ENCODE measurements around the gene CRIP1.

The CRIP1 gene

DNA sequence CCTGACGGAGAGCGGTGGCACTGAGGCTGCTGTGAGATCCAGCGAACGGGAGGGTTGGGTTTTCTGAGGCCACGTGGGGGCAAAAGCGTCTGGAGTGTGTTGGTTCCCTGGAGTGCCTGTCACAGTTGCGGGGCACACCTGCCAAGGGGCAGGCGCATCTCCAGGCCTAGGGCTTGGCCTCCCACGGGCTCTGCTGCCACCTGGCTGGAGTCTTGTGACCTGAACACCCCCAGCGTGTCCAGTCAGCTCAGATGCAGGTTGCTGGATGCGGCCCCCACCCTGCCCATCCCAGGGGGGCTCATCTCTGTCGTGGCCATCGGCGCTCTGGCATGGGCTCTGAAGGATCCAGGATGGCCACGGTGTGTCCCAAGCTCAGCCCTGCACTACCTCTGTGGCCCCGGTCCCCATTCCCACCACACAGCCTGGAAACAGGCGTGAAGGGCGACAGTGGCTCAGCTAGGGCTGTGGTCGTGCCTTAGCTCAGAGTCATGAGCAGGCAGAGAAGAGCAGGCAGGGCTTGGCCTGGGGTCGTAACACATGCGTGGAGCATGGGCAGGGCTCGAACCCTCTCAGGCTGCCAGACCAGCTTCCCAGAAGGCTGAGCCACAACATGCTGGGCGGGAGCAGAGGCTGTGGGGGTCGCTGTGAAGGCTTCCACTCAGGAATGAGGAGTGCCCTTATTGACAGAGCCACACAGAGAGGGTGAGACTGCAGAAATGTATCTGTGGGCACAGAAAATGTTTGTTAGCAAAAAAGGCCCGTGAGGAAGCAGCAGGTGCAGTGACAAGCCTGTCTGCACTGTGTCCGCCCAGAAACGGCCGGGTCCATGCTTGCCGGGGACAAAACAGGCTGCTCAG lies 35.6 kb upstream of the CRIP1 start:
- DNase-seq: no peak

DNA sequence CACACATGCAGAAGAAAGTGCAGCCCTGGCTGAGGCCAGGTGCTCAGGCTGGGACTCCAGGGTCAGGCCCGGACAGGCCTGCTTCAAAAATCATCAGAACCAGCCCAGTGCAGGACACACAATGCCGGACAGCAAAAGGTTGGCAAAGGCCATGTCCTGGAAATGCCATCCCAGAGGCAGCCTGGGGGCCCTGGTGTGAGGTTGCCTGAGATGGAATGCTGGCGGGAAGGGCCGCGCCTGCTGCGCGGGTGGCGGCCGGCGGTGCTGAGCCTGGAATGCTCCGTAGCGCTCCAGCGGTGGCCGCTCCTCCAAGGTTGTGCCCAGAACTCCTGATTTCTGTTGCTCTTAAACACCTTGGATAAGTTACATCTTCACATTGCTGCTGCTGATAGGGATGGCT lies 33.7 kb upstream of the CRIP1 start:
- no peak for DNase-seq

DNA sequence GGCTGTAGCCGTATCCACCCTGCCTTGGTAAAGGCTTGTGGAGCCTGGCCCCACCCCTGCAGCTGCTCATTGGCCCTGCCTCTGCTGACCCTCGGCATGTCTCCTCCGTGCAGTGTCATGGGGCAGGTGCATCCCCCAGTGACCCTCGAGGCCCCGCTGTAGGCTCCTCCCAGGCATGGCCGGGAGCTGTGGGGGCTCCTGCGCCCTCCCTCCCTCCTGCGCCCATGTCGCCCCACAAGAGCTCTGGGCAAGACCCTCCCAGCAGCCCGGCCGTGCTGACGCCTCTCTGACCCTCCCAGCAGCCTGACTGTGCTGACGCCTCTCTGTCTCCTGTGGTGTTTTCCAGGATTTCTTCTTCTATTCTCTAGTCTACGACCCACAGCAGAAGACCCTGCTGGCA lies 32.8 kb upstream of the CRIP1 start:
- no peak for DNase-seq

DNA sequence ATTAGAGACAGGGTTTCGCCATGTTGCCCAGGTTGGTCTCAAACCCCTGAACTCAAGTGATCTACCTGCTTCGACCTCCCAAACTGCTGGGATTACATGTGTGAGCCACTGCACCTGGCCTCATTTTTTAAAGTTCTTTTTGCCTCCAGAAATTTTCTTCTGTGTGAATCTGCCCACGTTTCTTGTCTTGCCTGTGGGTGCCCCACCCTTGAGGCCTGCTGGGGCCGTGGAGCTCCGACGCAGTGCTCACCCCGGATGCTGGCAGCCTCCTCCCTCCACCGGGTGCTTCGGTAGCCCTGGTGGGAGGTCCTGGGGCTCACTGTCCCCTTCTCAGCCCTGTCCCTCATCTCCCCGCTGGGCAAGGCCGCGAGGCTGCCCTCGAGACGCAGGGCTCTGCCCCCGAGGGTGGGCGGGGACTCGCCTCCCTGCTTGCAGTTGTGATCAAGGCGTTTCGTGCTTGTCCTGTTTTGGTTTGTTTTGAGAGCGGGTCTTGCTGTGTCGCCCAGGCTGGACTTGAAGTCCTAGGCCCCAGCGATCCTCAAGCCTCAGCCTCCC lies 31.5 kb upstream of the CRIP1 start:
- no peak for DNase-seq

DNA sequence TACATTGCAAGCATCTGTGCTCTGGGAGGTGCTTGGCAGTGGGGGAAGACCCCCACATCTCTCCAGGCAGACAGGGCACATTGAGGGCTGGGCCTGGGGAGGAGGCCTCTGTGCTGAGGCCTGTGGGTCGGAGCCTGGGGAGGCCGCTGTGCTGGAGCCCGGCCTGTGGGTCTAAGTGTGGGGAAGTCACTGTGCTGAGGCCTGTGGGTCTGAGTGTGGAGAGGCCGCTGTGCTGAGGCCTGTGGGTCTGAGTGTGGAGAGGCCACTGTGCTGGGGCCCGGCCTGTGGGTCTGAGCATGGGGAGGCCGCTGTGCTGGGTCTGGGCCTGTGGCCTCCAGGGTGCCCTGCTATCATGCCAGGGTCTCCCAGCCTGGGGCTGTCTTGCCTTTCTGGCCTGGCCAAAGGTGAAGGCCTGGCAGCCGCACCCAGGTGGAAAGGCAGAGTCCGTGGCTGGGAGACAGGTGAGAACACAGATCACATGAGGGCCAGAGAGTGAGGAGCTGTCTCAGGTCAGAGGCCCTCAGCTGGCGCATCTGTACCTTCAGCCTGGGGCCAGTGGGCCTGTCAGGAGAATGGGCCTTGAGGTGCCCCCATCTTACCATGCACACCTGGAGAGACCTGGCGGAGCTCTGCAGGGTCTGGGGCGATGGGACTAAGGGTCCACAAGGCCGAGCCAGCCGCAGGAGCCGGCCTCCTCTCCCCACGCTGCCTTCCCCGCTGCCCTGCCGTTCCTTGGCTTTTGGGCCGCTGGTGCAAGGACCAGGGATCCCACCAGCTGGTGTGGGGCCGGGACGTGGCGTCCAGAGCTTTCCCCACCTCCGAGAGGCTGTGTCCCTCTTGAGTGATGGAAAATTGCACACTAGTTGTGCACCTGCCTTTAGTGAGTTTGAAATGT lies 30.7 kb upstream of the CRIP1 start:
- no peak for DNase-seq

DNA sequence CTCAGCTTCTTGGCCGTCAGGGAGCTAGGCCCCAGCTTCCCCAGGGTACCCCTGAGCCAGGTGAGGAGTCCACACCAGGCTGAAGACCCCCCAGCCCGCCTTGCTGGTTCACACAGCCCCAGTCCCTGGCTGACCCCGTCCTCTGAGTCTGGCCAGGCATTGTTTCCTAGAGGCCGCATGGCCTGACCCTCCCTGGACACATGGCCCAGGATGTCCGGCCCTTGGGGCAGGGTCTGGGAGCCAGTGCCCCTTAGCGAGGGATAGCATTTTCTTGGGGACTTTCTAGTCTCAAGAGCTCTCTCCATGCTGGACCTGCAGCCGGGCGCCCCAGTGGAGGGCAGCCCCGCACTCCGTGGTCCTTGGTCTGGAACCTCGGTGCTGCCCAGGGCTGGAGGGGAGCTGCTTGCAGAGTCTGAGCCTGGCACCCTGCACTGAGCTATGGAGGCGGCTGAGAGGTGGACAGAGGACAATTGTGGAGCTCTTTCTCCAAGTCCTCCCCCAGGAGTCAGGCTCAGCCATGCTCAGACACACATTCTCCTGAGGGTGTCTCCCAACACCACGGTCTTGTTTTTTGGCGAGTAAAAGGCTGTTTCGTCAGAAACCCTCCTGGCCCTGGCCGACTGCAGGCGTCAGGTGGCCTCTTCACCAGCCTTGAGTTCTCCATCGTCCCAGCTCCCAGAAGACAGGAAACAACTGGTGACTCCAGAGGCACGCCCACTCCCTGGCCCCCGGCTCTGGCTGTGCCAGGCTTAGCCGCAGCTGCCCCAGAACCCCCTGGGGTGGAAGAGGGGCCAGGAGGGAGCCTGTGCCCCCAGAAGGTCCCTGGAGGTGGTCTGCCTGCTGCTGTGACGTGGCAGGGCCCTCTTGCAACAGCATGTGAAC lies 29.7 kb upstream of the CRIP1 start:
- DNase-seq: no peak

DNA sequence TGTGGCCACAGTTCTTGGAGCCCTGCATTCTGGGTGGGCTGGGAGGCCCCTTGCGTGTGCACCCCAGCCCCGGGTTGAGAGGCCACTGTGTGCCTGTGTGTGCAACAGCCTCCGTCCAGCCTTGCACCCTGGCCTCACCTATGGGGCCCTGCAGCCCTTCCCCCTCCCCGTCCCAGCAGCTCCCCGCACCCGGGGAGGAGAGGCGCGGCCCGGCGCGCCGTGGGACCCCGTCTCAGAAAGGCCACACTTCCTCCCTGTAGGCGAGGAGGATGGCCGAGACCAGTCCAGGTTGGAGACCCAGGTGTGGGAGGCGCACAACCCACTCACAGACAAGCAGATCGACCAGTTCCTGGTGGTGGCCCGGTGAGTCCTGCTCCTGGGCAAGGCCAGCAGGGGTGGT lies 28.7 kb upstream of the CRIP1 start:
- no peak for DNase-seq

DNA sequence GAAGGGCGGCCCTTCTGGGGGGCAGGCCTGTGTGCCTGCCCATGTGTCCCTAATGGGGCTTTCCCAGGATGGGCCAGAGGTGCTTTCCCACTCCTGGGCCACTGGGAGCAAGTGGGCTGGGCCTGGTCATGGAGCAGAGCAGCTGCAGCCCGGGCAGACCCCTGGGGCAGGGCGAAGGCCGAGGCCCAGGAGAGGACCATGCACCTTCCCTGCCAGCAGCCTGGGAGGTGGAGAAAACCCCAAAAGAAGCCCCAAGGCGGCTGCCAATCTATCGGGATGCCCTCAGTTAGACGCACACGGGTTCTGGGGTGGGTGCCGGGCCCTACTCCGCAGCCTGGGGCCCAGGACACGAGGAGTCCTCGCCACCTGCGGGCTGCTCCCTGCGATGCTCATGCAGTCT lies 28.1 kb upstream of the CRIP1 start:
- DNase-seq: no peak

DNA sequence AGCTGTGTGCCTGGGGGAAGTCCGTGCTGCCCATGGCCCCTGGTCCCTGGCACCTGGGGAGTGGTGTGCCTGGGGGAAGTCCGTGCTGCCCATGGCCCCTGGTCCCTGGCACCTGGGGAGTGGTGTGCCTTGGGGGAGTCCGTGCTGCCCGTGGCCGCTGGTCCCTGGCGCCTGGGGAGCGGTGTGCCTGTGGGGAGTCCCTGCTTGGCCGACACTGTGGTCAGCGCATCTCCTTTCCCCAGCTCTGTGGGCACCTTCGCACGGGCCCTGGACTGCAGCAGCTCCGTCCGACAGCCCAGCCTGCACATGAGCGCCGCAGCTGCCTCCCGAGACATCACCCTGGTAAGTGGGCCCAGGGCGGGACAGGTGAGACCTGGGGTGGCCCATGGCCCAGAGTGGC lies 26.6 kb upstream of the CRIP1 start:
- DNase-seq: no peak

DNA sequence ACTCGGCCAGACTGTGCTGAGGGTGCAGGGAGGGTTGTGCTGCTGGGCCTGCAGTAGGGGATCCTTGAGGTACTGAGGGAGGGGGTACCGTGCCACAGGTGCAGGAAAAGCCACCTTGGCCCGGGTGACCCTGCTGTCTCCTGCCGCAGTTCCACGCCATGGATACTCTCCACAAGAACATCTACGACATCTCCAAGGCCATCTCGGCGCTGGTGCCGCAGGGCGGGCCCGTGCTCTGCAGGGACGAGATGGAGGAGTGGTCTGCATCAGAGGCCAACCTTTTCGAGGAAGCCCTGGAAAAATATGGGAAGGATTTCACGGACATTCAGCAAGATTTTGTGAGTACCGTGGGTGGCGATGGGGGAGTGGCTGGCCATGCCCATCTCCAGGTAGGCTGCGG lies 26.1 kb upstream of the CRIP1 start:
- no peak for DNase-seq

DNA sequence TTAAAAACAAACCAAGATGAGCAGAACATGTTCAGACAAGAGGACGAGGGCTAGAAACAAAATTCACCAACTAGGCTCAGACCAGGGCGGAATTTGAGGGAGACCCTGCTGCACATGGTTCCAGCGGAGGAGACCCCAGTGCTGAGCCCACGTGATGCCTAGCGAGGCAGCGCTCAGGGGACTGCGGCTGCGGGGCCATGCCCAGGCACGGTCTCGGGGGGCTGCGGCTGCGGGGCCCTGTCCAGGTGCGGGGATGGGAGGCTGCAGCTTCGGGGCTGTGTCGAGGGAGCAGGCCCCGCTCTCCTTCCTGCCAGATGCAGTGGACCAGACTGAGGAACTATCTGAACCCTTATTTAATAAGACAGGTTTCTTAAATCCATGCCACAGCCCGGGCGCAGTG lies 24.8 kb upstream of the CRIP1 start:
- no peak for DNase-seq

DNA sequence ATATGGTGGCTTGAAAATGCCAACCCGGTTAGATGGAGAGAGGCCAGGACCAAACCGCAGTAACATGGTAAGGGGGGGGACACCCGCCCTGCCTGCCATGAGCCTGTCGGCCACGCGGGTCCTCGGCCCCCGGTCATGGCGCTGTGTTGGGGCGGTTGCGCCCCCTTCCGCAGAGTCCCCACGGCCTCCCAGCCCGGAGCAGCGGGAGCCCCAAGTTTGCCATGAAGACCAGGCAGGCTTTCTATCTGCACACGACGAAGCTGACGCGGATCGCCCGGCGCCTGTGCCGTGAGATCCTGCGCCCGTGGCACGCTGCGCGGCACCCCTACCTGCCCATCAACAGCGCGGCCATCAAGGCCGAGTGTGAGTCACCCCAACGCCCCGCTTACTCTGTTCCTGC lies 22.2 kb upstream of the CRIP1 start:
- DNase-seq: no peak

DNA sequence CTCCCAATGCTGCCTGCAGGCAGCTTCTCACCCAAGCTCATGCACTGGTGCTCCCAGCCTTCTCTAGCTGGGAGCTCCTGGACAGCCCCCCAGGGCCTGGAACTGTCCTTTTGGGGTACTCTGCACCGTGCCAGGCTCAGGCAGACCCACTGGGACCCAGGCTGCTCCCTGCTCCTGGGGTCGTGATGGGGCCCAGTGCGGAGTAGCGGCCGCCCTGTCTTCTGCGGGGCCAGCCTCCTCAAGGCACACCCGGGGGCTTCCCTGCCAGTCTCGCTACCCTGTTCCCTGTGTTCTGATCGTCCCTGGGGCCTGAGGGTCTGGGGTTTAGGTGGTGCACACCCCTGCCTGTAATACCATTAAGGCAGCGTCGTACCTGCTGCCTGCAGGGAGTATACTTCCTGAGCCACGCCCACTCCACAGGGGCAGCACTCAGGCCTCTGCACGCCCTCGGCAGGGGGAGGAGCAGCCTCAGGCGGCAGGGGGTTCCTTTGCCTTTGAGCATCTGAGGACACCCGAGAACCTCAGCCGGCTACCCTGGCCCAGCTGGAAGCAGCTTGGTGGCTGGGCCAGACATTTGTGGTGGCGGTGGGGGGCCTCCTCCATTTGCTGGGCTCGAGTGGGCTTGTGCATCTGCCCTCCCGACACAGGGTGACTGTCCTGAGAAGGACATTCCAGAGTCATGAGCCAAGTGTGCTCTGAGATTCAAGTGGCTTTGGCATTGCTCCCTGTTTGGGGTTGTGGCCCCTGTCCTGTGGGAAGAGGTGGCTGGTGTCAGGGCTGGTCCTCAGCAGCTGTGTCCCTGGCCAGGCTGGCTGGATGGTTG lies 21.3 kb upstream of the CRIP1 start:
- DNase-seq: no peak

DNA sequence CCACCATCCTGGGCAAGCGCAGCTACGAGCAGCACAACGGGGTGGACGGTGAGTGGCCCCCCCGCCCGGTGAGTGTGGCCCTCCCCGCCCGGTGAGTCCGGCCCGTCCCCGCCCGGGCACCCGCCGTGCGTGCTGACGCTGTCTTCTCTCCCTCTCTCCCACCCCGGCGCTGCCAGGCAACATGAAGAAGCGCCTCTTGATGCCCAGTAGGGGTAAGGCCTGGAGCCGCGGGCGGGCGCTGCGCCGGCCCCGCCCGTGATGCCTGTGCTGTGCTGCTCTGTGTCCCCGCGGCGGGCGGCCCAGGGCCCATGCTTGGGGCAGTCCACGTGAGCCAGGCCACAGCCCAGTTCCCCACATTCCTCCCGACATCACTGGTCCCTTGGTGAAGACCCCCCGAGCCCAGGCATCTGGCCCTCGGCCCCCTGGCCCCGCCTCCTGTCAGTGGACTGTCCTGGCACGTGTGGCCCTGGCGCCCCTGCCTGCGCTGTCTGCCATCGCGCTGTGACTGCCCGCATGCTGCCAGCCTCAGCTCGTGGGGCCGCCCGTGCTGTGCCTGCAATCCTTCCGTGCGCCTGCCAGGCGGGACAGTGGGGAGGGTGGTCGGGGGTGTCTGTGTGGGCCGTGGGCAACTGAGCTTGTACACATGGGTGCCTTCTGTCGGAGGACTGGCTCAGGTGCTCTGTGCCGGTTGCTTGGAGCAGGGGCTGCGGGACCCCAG lies 20.0 kb upstream of the CRIP1 start:
- DNase-seq: no peak

DNA sequence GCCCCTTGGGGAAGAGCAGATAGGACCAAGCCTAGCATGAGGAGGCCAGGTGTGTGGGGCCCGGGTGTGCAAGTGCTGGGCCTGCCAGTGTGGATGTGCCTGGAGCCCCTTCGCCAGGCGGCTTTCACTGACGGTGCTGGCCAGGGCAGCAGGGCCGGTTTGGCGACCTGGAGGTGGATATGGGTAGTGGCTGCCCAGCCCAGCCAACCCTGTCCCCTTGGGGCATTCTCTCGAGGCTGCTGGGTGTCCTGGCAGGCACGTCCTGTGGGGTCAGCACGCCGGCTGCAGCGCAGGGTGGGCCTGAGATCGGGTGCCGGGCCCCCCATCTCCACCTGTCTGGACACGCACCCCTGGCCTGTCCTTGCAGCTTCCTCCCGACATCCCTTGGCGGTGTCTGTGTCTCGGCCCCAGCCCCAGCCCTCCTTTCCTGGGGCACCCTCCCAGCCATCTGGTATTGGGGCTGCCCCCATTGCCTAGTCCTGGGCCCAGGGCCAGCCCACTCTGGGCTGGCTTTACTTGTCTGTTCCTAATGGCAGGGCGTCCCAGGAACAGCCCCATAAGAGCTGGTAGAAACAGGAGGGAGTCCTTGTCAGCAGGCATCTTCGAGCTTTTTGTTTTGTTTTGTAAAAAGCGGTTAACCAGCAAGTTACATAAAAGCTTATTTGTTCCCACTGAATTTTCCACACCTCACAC lies 19.3 kb upstream of the CRIP1 start:
- DNase-seq: peak in 1 of 14 donors; percentile 60

DNA sequence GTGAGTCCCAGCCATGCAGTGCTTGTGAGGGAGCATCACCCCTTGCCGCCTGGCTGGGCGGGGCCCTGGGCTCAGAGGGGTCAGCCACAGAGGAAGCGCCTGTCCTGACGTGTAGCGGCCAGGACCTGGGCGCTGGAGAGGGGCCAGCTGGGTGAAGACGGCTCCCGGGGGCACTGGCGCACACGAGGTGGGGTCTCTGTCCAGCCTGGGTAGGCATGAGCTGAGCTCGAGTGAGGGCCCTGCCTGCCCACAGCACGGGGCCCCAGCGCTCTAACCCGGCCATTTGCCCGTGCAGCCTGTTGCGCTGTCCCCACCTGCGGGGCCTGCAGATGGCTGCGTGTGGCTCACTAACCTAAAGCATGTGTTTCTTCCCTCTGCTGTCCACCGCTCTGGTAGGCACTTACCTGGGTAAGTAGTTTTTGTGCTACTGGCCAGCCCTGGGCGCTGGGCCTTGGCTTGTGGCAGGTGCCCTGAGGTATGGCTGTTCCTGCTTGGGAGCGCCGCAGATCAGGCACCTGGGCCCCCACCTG lies 18.7 kb upstream of the CRIP1 start:
- peak in 2 of 14 donors; percentile 18 to 81 for DNase-seq

DNA sequence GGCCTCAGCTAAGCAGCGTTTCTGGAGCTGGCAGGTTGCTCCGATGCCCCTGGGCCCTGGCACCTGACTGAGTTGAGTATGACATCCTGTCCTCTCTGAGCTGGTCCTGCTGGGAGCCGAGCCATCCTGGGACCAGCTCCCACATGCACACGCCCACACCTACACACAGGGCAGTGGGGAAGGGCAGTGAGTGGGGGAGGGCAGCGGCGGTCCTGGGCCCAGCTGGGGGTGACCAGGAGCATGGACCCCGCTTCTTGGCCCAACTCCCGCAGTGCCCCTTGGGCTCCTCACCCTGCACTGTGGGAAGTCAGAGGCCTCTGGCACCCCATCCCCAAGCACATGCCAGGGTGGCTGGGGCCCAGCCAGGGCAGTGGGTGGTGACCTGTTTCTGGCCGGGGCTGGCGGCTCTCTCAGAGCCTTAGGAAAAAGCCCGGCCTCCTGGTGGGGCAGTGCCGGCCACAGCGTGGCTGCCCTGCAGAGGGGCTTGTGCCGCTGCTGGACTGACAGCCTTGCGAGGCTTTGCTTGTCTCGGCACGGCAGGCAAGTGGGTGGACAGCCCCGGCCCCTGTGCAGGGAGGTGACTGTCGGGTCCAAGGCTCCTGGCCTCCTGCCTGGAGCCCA lies 18.0 kb upstream of the CRIP1 start:
- peak in 9 of 14 donors; percentile 6 to 73 (median 48) for DNase-seq

DNA sequence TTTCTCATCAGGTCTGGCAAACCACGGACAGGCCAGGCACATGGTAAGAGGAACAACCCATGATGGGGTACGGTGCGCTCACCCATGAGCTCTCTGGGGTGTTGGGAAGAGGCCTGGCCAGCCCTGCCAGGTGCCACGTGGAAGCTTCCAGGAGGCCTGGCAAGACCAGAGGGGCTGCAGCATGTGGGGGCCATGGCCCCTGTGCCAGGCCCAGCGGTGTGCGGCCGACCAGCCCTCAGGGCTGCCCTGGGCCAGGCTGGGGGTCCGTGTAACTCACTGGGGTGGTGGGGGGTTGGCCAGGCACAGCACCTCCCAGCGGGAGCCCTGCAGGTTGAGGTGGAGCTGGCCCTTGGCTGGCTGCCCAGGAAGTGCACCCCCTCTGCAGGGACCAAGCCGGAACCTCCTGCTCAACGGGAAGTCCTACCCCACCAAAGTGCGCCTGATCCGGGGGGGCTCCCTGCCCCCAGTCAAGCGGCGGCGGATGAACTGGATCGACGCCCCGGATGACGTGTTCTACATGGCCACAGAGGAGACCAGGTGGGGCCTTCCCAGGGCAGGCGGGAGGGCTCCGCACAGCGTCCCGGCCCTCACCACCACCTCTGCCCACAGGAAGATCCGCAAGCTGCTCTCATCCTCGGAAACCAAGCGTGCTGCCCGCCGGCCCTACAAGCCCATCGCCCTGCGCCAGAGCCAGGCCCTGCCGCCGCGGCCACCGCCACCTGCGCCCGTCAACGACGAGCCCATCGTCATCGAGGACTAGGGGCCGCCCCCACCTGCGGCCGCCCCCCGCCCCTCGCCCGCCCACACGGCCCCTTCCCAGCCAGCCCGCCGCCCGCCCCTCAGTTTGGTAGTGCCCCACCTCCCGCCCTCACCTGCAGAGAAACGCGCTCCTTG lies 17.0 kb upstream of the CRIP1 start:
- DNase-seq: no peak

All from C1 segment of cervical spinal cord (tissue), 14 donors.